ENCODE results near the gene STYX.

DNA sequence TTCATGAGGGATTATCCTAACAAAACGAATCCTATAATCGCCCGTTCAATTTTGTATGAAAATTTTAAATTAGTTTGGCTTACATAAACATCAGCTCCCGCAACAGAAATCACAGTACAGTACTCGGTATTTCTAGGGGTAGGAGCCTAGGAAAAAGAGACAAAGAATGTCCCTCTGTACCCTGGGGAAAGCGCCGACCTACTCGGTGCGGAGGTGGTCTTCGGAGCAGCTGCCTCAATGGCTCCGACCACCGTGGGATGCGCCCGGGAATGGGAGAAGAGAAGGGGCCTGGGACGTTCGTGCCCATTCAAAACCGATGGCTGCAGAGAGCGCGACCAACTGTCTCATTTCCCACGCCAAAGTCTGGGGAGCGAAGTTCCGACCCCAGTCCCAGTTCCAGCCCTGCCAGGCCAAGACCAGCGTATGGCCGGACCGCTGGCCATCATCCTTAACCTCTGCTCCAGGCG, 60.8 kb downstream of the STYX start:
- TF ChIP-seq, protein P1, sequence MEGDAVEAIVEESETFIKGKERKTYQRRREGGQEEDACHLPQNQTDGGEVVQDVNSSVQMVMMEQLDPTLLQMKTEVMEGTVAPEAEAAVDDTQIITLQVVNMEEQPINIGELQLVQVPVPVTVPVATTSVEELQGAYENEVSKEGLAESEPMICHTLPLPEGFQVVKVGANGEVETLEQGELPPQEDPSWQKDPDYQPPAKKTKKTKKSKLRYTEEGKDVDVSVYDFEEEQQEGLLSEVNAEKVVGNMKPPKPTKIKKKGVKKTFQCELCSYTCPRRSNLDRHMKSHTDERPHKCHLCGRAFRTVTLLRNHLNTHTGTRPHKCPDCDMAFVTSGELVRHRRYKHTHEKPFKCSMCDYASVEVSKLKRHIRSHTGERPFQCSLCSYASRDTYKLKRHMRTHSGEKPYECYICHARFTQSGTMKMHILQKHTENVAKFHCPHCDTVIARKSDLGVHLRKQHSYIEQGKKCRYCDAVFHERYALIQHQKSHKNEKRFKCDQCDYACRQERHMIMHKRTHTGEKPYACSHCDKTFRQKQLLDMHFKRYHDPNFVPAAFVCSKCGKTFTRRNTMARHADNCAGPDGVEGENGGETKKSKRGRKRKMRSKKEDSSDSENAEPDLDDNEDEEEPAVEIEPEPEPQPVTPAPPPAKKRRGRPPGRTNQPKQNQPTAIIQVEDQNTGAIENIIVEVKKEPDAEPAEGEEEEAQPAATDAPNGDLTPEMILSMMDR (IDR thresholded peaks at IDR 0.05; ENCODE audit: poor library complexity, severe bottlenecking) = no peak
- TF ChIP-seq POLR2AphosphoS5 (IDR thresholded peaks at IDR 0.05) = no peak
- TF ChIP-seq SMC3 (conservative IDR thresholded peaks at IDR 0.05; ENCODE audit: poor library complexity) = no peak
- no peak for TF ChIP-seq EZH2 (IDR thresholded peaks at IDR 0.05; ENCODE audit: borderline replicate concordance, insufficient read depth, low read length, poor library complexity, severe bottlenecking)
- no peak for TF ChIP-seq EP300 (conservative IDR thresholded peaks at IDR 0.05; ENCODE audit: poor library complexity, severe bottlenecking)
- TF ChIP-seq TAF1 (IDR thresholded peaks at IDR 0.05; ENCODE audit: low read depth) = no peak

All from neural cell (in vitro differentiated cells).